ENCODE measurements around the gene PSMC3. TPM values are rescaled to one million over a fixed set of nuclear protein-coding genes. Genes with fewer than 3 reads are reported as not detected.

The PSMC3 gene
- total and polyA plus RNA-seq, 2 of the 13 experiments (the other 11 are each of a cell fraction or from before 2014, with no cell fraction given): 75.8 to 214 TPM

GRCh38 chr11:47442514-47442913 lies 16.3 kb upstream of the PSMC3 start:
- Histone ChIP-seq H3K36me3 (replicated peaks in 1 of 2; ENCODE audit: control insufficient read depth in 1 of 2, insufficient read depth in 2 of 2, low read length in 2 of 2) (no peaks in the 10 kb centered on the region; a peak in 1 of 5 replicates), H4K20me1 (ENCODE audit: insufficient read depth, low read length) (no peaks in the 10 kb centered on the region), H3K4me2 (ENCODE audit: low read depth, low read length) (no peak overlapping the region), H3K27me3 (ENCODE audit: control insufficient read depth in 1 of 2, insufficient read depth in 2 of 2, low read length in 2 of 2) (no peaks in the 10 kb centered on the region; a peak in 1 of 5 replicates), H3K4me1 (ENCODE audit: insufficient read depth, low read length) (peaks cover 52% of the 10 kb centered on the region), H2AFZ (ENCODE audit: low read length) (no peak overlapping the region), H3K9ac (ENCODE audit: insufficient read depth, low read depth, low read length) (no peak overlapping the region), H3K9me3 (ENCODE audit: low read length) (no peaks in the 10 kb centered on the region), H3K4me3 (replicated peaks in 1 of 3; ENCODE audit: insufficient read depth in 1 of 3, low read depth in 2 of 3, low read length in 3 of 3) (no peak overlapping the region), H3K79me2 (ENCODE audit: insufficient read depth, low read length) (no peaks in the 10 kb centered on the region), H3K27ac (ENCODE audit: extremely low read length, insufficient read depth, low read length) (no peak overlapping the region)
- no TSS peak for BruUV-seq (replicated peaks)
- in situ Hi-C loops (cut with HindIII; ENCODE audit: extremely low pct_ligation_motif_present, low pct_unique_long_range_greater_than_20kb) (no loop called here), intact Hi-C loops (cut with micrococcal nuclease; ENCODE audit: unreplicated experiment) (no loop called here)
- FAIRE-seq: no peak
- no peak for DNase-seq (ENCODE audit: low spot score)
- ChIA-PET CTCF (ENCODE audit: low intra/inter-chr PET ratio, low total read pairs) (no interaction called here), POLR2A (interaction anchor here (0.5 kb wide), 1 partner anchor 47 kb away, joined by 3 read pairs; no protein-coding TSS in a partner anchor)
- no peak for ATAC-seq
- WGBS (ENCODE audit: low lambda C conversion rate): 100% methylated on average over 3 of the region's 8 CpGs
- TF ChIP-seq ZNF775 (CRISPR knock-in tag; IDR thresholded peaks at IDR 0.05; ENCODE audit: borderline replicate concordance) (no peak), MTERF4 (CRISPR knock-in tag; IDR thresholded peaks at IDR 0.05) (no peak), HNRNPK (IDR thresholded peaks at IDR 0.05; ENCODE audit: low read depth, low read length, poor library complexity, severe bottlenecking) (no peak), BHLHE40 (IDR thresholded peaks at IDR 0.05; ENCODE audit: low read length) (no peak), KLF9 (CRISPR knock-in tag; IDR thresholded peaks at IDR 0.05; ENCODE audit: low read depth) (no peak), ZNF598 (CRISPR knock-in tag; IDR thresholded peaks at IDR 0.05; ENCODE audit: borderline replicate concordance) (no peak), TARDBP (CRISPR knock-in tag; IDR thresholded peaks at IDR 0.05) (no peak), ZNF629 (CRISPR knock-in tag; conservative IDR thresholded peaks at IDR 0.05) (no peak), ZNF646 (CRISPR knock-in tag; IDR thresholded peaks at IDR 0.05) (no peak), ZNF75D (CRISPR knock-in tag; IDR thresholded peaks at IDR 0.05; ENCODE audit: borderline replicate concordance) (no peak), MBD4 (IDR thresholded peaks at IDR 0.05; ENCODE audit: borderline replicate concordance, low read length) (no peak), ZBTB7A (CRISPR knock-in tag; IDR thresholded peaks at IDR 0.05) (no peak), BCL6 (CRISPR knock-in tag; IDR thresholded peaks at IDR 0.05) (no peak), PHF5A (CRISPR knock-in tag; IDR thresholded peaks at IDR 0.05; ENCODE audit: low read depth, unreplicated experiment) (no peak), NKX3-1 (CRISPR knock-in tag; IDR thresholded peaks at IDR 0.05) (no peak), MAX (IDR thresholded peaks at IDR 0.05) (no peak), AGO1 (IDR thresholded peaks at IDR 0.05; ENCODE audit: low read depth, low read length, poor library complexity, severe bottlenecking) (no peak), ZNF816 (CRISPR knock-in tag; IDR thresholded peaks at IDR 0.05; ENCODE audit: borderline replicate concordance) (no peak)
